Peyer's patch (tissue), 4 donors: ENCODE results near the gene CASKIN1. TPM values are rescaled to one million over a fixed set of nuclear protein-coding genes. Genes with fewer than 3 reads are reported as not detected.

ENCODE experiments used
- DNase-seq, 3 donors: peaks; one replicate each; pipeline ENCODE4 v3.0.0-alpha.2; 2017 to 2019
- H3K27ac ChIP-seq, 4 donors: fragments of 200-600 bp; sonication (generic); one replicate each; pipeline ENCODE4 v1.5.1; 2016 to 2019
- H3K27me3 ChIP-seq, 2 donors: fragments of 200-600 bp; sonication (generic); one replicate each; pipeline ENCODE4 v1.5.1; 2019
- H3K36me3 ChIP-seq, 3 donors: fragments of 200-600 bp; sonication (generic); one replicate each; pipeline ENCODE4 v1.5.1; 2016 to 2019
- H3K4me1 ChIP-seq, 4 donors: fragments of 200-600 bp; sonication (generic); one replicate each; pipeline ENCODE4 v1.5.1; 2016 to 2019
- H3K4me3 ChIP-seq, 4 donors: fragments of 200-600 bp; sonication (generic); 1 replicate in 3 of 4; 2 replicates in 1 of 4; pipeline ENCODE4 v1.5.1; 2016 to 2019; ENCODE audit warnings: mild to moderate bottlenecking in 1 of 4
- H3K9me3 ChIP-seq, 4 donors: fragments of 200-600 bp; sonication (generic); one replicate each; pipeline ENCODE4 v1.5.1; 2016 to 2019; ENCODE audit warnings: mild to moderate bottlenecking in 1 of 4
- POLR2A ChIP-seq, 2 donors: fragments of 450-650 bp; IDR thresholded peaks; one replicate each; pipeline ENCODE4 v1.5.1; 2017; ENCODE audit warnings: antibody characterized with exemption in 2 of 2, mild to moderate bottlenecking in 2 of 2, moderate library complexity in 2 of 2
- total RNA-seq, 4 donors: library from RNA; depleted of rRNA; stranded (reverse); fragments of >200 nt; gene quantifications; one replicate each; pipeline ENCODE4 v1.1.0, GENCODE V29; 2016
- TF ChIP-seq, protein P1 (sequence below), 6 experiments: fragments of 450-650 bp in 4 of 6; fragments of 200-600 bp in 2 of 6; sonication (generic) in 1 of 6; IDR thresholded peaks; one replicate each; pipeline ENCODE4 v1.5.1; 2017 to 2019; ENCODE audit warnings: antibody characterized with exemption in 6 of 6, mild to moderate bottlenecking in 3 of 6, moderate library complexity in 1 of 6

CASKIN1 gene
- total RNA-seq, 4 donors from 2014 or later: not detected

DNA sequence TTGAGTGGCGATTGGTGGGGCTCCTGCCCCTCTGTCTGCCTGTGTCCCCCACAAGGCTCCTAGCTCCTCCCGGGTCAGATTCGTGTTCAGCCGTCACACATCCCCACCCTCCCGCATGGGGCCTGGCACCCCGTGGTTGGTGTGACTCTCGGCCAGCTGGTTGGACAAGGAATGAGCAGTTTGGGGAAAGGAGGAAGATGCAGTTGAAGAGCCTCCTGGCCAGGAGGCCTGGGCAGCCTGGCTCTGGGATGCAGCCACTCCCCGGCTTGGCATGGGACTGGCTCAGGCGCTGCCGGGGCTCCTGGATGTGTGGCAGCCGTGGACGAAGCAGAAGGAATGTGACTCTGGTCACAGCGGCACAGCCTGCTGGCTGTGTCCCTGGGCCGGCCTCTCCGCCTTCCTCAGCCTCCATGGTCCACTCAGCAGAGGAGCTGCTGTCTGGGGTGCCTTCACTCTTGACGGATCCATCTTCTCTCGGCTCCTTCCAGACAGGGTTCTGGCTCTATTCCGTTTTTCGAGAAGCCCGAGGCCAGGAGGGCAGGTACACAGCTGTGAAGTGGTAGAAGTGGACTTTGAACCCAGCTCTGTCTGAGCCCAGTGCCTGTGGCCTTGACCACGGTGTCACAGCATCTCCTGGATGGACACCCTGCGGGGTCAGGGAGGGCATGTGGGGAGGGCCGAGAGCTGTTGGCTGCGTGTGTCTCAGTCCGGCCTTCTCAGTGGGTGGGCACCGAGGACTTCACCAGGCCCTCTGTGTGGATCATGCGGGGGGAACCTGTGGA, 38.7 kb downstream of the CASKIN1 start:
- Histone ChIP-seq H3K36me3 (no peaks in the 10 kb centered on the region), H3K4me3 (peak overlapping the region in 3 of 4 donors; percentile 9 to 85 (median 57)), H3K9me3 (no peaks in the 10 kb centered on the region), H3K27ac (peak overlapping the region in 3 of 4 donors; percentile 78 to 92 (median 82)), H3K27me3 (no peaks in the 10 kb centered on the region), H3K4me1 (peaks cover 14 to 82% (median 35%) of the 10 kb centered on the region in 4 donors)
- no peak for TF ChIP-seq POLR2A (IDR thresholded peaks at IDR 0.05)
- TF ChIP-seq, protein P1, sequence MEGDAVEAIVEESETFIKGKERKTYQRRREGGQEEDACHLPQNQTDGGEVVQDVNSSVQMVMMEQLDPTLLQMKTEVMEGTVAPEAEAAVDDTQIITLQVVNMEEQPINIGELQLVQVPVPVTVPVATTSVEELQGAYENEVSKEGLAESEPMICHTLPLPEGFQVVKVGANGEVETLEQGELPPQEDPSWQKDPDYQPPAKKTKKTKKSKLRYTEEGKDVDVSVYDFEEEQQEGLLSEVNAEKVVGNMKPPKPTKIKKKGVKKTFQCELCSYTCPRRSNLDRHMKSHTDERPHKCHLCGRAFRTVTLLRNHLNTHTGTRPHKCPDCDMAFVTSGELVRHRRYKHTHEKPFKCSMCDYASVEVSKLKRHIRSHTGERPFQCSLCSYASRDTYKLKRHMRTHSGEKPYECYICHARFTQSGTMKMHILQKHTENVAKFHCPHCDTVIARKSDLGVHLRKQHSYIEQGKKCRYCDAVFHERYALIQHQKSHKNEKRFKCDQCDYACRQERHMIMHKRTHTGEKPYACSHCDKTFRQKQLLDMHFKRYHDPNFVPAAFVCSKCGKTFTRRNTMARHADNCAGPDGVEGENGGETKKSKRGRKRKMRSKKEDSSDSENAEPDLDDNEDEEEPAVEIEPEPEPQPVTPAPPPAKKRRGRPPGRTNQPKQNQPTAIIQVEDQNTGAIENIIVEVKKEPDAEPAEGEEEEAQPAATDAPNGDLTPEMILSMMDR (IDR thresholded peaks at IDR 0.05): no peak
- peak in 2 of 3 donors; percentile 75 to 81 for DNase-seq

DNA sequence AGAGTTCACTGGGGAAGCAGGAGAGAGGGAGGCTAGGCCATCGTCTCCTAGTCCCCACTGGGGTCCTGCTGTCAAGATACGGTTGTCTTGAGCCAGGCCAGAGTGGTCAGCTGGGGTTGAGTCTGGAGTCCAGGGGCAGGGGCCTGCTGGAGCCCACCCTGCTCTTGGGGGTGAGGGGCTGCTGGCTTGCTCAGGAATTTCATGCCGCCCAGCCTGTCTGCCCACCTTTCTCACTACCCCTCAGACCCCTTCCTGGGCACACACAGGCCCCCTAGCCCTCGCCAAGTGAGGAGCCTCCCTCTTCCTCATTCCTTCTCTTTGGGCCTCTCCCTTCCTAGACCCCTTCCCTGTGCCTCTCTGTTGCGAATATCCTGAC, 39.6 kb downstream of the CASKIN1 start:
- TF ChIP-seq, protein P1 (IDR thresholded peaks at IDR 0.05): no peak
- TF ChIP-seq POLR2A (IDR thresholded peaks at IDR 0.05): no peak
- Histone ChIP-seq H3K36me3 (peaks cover 0 to under 1% (median 0%) of the 10 kb centered on the region in 3 donors), H3K4me3 (peak overlapping the region; percentile 57 to 93 (median 76)), H3K27ac (peak overlapping the region; percentile 1 to 92 (median 80)), H3K9me3 (no peaks in the 10 kb centered on the region), H3K27me3 (no peaks in the 10 kb centered on the region), H3K4me1 (peaks cover 11 to 82% (median 39%) of the 10 kb centered on the region in 4 donors)
- DNase-seq: no peak

DNA sequence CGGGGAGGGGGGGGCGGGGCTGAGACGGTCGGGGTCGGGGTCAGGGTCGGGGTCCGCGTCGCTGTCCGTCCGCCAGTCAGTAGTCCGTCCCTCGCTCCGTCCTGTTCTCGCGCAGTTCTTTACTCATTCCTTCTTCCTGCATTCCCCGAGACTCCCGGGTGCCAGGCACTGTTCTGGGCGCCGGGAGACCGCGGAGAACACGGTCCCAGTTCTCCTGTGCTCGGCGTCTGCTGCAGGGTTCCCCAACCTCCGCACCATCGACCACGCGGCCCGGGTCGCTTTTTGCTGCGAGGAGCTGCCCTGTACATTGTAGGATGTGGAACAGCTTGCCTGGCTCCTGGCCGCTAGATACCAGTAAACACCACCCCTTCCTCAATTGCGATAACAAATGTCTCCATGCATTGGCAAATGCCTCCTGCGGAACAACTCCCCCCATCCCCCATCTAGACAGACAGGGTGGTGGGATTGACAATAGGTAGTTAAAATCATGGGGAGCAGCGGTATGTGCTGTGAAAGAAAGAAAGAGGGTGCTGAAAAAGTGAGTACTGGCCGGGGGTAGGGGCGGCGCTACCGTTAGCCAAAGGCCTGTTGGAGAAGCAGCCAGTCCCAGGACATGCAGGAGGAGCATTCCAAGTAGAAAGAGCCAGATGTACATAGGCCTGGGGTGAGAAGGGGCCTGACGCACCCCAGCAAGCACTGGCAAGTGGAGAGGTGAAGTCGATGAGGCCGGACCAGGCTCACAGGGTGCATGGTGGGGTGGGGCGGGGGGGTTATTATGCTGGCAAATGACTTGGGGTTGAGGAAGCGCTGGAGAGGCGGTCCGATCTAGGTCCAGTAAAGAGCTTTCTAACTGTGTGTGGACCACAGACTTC, 40.2 kb downstream of the CASKIN1 start:
- H3K9me3 ChIP-seq: no peaks in the 10 kb centered on the region
- TF ChIP-seq POLR2A (IDR thresholded peaks at IDR 0.05): no peak
- TF ChIP-seq, protein P1 (IDR thresholded peaks at IDR 0.05): no peak
- no peaks in the 10 kb centered on the region for H3K27me3 ChIP-seq
- peaks cover 0 to 6% (median 0%) of the 10 kb centered on the region in 3 donors for H3K36me3 ChIP-seq
- peak overlapping the region; percentile 78 to 92 (median 86) for H3K27ac ChIP-seq
- peaks cover 11 to 82% (median 40%) of the 10 kb centered on the region in 4 donors for H3K4me1 ChIP-seq
- peak overlapping the region; percentile 57 to 93 (median 76) for H3K4me3 ChIP-seq
- peak in 1 of 3 donors; percentile 20 for DNase-seq

DNA sequence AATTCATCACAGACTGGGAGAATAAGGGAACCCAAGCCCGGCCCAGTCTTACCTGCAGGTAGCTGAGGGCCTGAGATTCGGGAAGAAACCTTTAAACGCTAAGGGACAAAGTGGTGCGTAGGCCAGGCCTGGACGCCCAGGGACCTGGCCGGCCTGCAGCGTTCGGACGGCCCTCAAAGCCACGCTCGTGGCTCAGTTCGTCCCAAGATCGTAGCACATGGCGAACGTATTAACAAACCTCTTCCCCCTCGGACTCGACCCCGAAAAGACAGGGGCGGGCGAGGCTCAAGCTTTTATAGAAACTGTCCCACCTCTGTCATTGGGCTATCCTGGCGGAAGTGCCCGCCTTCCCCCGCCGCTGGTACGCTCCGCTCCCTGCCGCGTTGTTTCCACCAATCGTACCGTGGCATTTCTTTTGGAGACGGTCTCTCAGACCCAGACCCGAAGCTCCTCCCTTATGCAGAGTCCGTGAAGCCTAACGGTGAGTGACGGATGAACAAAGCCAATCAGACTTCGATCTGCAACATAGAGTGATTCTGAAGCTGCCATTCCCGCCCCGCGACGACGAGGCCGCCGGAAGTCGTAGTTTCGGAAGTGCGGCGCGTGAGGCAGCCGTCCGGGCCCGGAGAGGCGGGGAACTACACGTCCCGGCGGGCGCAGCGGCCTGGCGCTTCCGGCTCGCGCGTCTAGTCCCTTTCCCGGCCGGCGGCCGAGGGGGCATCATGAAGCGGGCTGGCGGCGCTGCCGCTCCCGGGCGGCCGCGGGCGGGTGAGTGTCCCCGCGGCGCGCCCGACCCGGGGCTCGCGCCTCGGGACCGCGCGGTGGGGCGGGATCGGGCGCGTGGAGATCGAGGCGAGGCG, 41.1 kb downstream of the CASKIN1 start, which contains the start of gene TRAF7:
TSS of gene TRAF7 (plus strand) at position 692 of the 860 bp plus-strand sequence. CDS start 8,139 bp downstream, outside the sequence.
- H3K36me3 ChIP-seq: peaks cover 0 to 6% (median 0%) of the 10 kb centered on the region in 3 donors
- peak; percentile 97 to 99 (median 99) for DNase-seq
- H3K27ac ChIP-seq: peak within 1 kb of the TSS; percentile 78 to 92 (median 86)
- peak within 1 kb of the TSS; percentile 57 to 93 (median 82) for H3K4me3 ChIP-seq
- peaks cover 11 to 82% (median 40%) of the 10 kb centered on the region in 4 donors for H3K4me1 ChIP-seq
- H3K9me3 ChIP-seq: no peaks in the 10 kb centered on the region
- TF ChIP-seq POLR2A (IDR thresholded peaks at IDR 0.05): peak; percentile 99
- TF ChIP-seq, protein P1 (IDR thresholded peaks at IDR 0.05): peak in 2 of 6 experiments; percentile 10 to 22
- H3K27me3 ChIP-seq: no peaks in the 10 kb centered on the region
